Nephron (organoid): ENCODE results near the gene FTH1.
A peak's percentile ranks its signal among the peaks of the same experiment; 100 is the strongest.

ENCODE experiments used
- H3K27ac Mint-ChIP-seq, 3 experiments: 2 replicates each; pipeline ENCODE4 v1.8.0; 2020; ENCODE audit warnings: mixed read lengths in 3 of 3, mild to moderate bottlenecking in 2 of 3, moderate library complexity in 1 of 3
- H3K27me3 Mint-ChIP-seq: 2 replicates; pipeline ENCODE4 v1.8.0; 2021; ENCODE audit warnings: low read depth, mild to moderate bottlenecking, moderate library complexity, mixed read lengths
- H3K36me3 Mint-ChIP-seq: 2 replicates; pipeline ENCODE4 v1.8.0; 2020; ENCODE audit warnings: low read depth, mixed read lengths
- H3K4me1 Mint-ChIP-seq: 2 replicates; pipeline ENCODE4 v1.8.0; 2020; ENCODE audit warnings: mixed read lengths
- H3K4me3 Mint-ChIP-seq, 3 experiments: 2 replicates each; pipeline ENCODE4 v1.8.0; 2020; ENCODE audit warnings: mild to moderate bottlenecking in 3 of 3, mixed read lengths in 3 of 3, moderate library complexity in 2 of 3
- H3K9me3 Mint-ChIP-seq: 2 replicates; pipeline ENCODE4 v1.8.0; 2020; ENCODE audit warnings: mixed read lengths
- CTCF ChIP-seq, 3 experiments: fragments of 200-600 bp; sonication (generic); IDR thresholded peaks; one replicate each; pipeline ENCODE4 v1.5.0; 2021; ENCODE audit warnings: antibody characterized with exemption in 3 of 3; ENCODE audit not compliant: unreplicated experiment in 3 of 3

FTH1 gene

GRCh38 chr11:61967116-61967923, at the start of gene FTH1:
Gene FTH1, minus strand, starts transcription at chr11:61967634. Its CDS starts 209 bp downstream, at chr11:61967425.
- H3K9me3 Mint-ChIP-seq, result no peaks in the 10 kb centered on the region
- H3K36me3 Mint-ChIP-seq, result peaks cover 37% of the 10 kb centered on the region
- no peak for TF ChIP-seq CTCF (IDR thresholded peaks at IDR 0.05; ENCODE audit: unreplicated experiment in 3 of 3)
- H3K27ac Mint-ChIP-seq, result peak within 1 kb of the TSS; percentile 97 to 100 (median 99)
- H3K4me1 Mint-ChIP-seq, result peaks cover 64% of the 10 kb centered on the region
- H3K4me3 Mint-ChIP-seq, result peak within 1 kb of the TSS; percentile 95 to 100 (median 95)
- no peaks in the 10 kb centered on the region for H3K27me3 Mint-ChIP-seq

- H3K4me1 Mint-ChIP-seq, result peaks cover 16% of the 10 kb centered on the region
- H3K27me3 Mint-ChIP-seq, result peaks cover 4% of the 10 kb centered on the region
- no peak for TF ChIP-seq CTCF (IDR thresholded peaks at IDR 0.05; ENCODE audit: unreplicated experiment in 3 of 3)
- H3K9me3 Mint-ChIP-seq, result peaks cover 4% of the 10 kb centered on the region
- H3K27ac Mint-ChIP-seq, result no peak overlapping the region
- no peaks in the 10 kb centered on the region for H3K36me3 Mint-ChIP-seq
- no peak overlapping the region for H3K4me3 Mint-ChIP-seq
Observed at GRCh38 chr11:62015615-62016014, 48.2 kb upstream of the FTH1 start.

- TF ChIP-seq CTCF (IDR thresholded peaks at IDR 0.05; ENCODE audit: unreplicated experiment in 3 of 3), result no peak
- H3K36me3 Mint-ChIP-seq, result no peaks in the 10 kb centered on the region
- H3K4me1 Mint-ChIP-seq, result peaks cover 16% of the 10 kb centered on the region
- H3K9me3 Mint-ChIP-seq, result no peaks in the 10 kb centered on the region
- no peak overlapping the region for H3K27ac Mint-ChIP-seq
- H3K4me3 Mint-ChIP-seq, result no peak overlapping the region
- peaks cover 12% of the 10 kb centered on the region for H3K27me3 Mint-ChIP-seq
Observed at GRCh38 chr11:62013537-62014476, 46.4 kb upstream of the FTH1 start.

- no peak for TF ChIP-seq CTCF (IDR thresholded peaks at IDR 0.05; ENCODE audit: unreplicated experiment in 3 of 3)
- Mint-ChIP-seq H3K27ac (peak overlapping the region in 2 of 3 experiments; percentile 66 to 67), H3K4me1 (peaks cover 12% of the 10 kb centered on the region), H3K9me3 (no peaks in the 10 kb centered on the region), H3K4me3 (no peak overlapping the region), H3K27me3 (peaks cover 12% of the 10 kb centered on the region), H3K36me3 (no peaks in the 10 kb centered on the region)
Observed at GRCh38 chr11:62012832-62013461, 45.5 kb upstream of the FTH1 start.

- H3K36me3 Mint-ChIP-seq, result no peaks in the 10 kb centered on the region
- TF ChIP-seq CTCF (IDR thresholded peaks at IDR 0.05; ENCODE audit: unreplicated experiment in 3 of 3), result no peak
- no peaks in the 10 kb centered on the region for H3K9me3 Mint-ChIP-seq
- H3K27me3 Mint-ChIP-seq, result peaks cover 12% of the 10 kb centered on the region
- peaks cover 12% of the 10 kb centered on the region for H3K4me1 Mint-ChIP-seq
- peak overlapping the region in 2 of 3 experiments; percentile 66 to 67 for H3K27ac Mint-ChIP-seq
- no peak overlapping the region for H3K4me3 Mint-ChIP-seq
Observed at GRCh38 chr11:62012451-62012831, 45.0 kb upstream of the FTH1 start.
